Measurements from ENCODE around the gene IFNL3.

DNA sequence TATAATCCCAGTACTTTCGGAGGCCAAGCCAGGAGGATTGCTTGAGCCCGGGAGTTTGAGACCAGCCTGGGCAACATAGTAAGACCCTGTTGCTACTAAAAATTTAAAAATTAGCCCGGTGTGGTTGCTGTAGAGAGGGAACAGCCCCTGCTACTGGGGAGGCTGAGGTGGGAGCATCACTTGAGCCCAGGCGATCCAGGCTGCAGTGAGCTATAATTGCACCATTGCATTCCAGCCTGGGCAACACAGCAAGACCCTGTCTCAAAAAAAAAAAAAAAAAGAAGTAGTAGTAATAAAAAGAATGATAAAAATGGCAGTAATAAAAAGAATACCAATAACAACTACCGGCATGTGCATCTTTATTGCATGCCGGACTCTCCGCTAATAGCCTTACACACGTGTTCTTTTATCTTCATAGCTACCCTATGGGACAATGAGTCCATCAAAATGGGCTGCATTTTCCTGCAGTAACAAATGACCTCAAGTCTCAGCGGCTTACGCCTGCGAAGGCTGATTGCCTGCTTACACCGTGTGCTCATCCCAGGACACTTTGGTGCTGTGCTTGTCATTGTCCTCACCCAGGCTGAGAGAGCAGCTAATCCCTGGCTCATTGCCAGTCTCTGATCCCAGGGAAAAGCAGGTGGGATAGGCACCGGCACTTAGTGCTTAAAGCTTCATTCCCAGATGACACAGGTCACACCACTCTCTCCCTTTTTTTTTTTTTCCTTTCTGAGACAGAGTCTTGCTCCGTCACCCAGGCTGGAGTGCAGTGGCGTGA lies 26.4 kb downstream of the IFNL3 start:
- TF ChIP-seq, protein P1, sequence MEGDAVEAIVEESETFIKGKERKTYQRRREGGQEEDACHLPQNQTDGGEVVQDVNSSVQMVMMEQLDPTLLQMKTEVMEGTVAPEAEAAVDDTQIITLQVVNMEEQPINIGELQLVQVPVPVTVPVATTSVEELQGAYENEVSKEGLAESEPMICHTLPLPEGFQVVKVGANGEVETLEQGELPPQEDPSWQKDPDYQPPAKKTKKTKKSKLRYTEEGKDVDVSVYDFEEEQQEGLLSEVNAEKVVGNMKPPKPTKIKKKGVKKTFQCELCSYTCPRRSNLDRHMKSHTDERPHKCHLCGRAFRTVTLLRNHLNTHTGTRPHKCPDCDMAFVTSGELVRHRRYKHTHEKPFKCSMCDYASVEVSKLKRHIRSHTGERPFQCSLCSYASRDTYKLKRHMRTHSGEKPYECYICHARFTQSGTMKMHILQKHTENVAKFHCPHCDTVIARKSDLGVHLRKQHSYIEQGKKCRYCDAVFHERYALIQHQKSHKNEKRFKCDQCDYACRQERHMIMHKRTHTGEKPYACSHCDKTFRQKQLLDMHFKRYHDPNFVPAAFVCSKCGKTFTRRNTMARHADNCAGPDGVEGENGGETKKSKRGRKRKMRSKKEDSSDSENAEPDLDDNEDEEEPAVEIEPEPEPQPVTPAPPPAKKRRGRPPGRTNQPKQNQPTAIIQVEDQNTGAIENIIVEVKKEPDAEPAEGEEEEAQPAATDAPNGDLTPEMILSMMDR (conservative IDR thresholded peaks at IDR 0.05): no peak
- TF ChIP-seq ZFX (IDR thresholded peaks at IDR 0.05): no peak

All from C4-2B (cell line).